Chondrocyte (in vitro differentiated cells): Measurements from ENCODE around the gene SCMH1. TPM values are rescaled to one million over a fixed set of nuclear protein-coding genes. Genes with fewer than 3 reads are reported as not detected.
"Not testable (repeated sequence)": the region's sequence is repeated elsewhere in the genome, so short reads cannot be mapped to it uniquely, and the experiment has no call there.

ENCODE experiments used
- DNase-seq: peaks from one replicate; pipeline ENCODE4 v3.0.0; 2021; ENCODE audit warnings: mixed read lengths, low spot score
- H3K27ac Mint-ChIP-seq: one replicate; pipeline ENCODE4 v1.8.0; 2021; ENCODE audit warnings: mild to moderate bottlenecking, moderate library complexity, mixed read lengths; ENCODE audit not compliant: unreplicated experiment
- H3K27me3 Mint-ChIP-seq: 2 replicates; pipeline ENCODE4 v1.8.0; 2021; ENCODE audit warnings: low read depth, mixed read lengths
- H3K36me3 Mint-ChIP-seq: 2 replicates; pipeline ENCODE4 v1.8.0; 2021; ENCODE audit warnings: low read depth, mixed read lengths
- H3K4me1 Mint-ChIP-seq: 2 replicates; pipeline ENCODE4 v1.8.0; 2021; ENCODE audit warnings: low read depth, mild to moderate bottlenecking, mixed read lengths
- H3K4me3 Mint-ChIP-seq: one replicate; pipeline ENCODE4 v1.8.0; 2021; ENCODE audit warnings: mild to moderate bottlenecking, moderate library complexity, mixed read lengths; ENCODE audit not compliant: unreplicated experiment
- H3K9me3 Mint-ChIP-seq: 2 replicates; pipeline ENCODE4 v1.8.0; 2021; ENCODE audit warnings: low read depth, mixed read lengths
- total RNA-seq: library from RNA; stranded (reverse); gene quantifications from 3 replicates; pipeline ENCODE4 v1.2.1, GENCODE V29; 2021
- TF ChIP-seq, protein P1 (sequence below): fragments of 200-600 bp; sonication (generic); IDR thresholded peaks from 2 replicates; pipeline ENCODE4 v1.5.0; 2021; ENCODE audit warnings: antibody characterized with exemption, mild to moderate bottlenecking, moderate library complexity

The SCMH1 gene
- total RNA-seq, 1 donor from 2014 or later, result 29.5 TPM

- no peak for DNase-seq
- Mint-ChIP-seq H3K9me3 (no peaks in the 10 kb centered on the region), H3K27me3 (no peaks in the 10 kb centered on the region), H3K4me1 (peaks cover 8% of the 10 kb centered on the region), H3K36me3 (peaks cover 6% of the 10 kb centered on the region), H3K4me3 (no peak overlapping the region), H3K27ac (no peak overlapping the region)
- TF ChIP-seq, protein P1, sequence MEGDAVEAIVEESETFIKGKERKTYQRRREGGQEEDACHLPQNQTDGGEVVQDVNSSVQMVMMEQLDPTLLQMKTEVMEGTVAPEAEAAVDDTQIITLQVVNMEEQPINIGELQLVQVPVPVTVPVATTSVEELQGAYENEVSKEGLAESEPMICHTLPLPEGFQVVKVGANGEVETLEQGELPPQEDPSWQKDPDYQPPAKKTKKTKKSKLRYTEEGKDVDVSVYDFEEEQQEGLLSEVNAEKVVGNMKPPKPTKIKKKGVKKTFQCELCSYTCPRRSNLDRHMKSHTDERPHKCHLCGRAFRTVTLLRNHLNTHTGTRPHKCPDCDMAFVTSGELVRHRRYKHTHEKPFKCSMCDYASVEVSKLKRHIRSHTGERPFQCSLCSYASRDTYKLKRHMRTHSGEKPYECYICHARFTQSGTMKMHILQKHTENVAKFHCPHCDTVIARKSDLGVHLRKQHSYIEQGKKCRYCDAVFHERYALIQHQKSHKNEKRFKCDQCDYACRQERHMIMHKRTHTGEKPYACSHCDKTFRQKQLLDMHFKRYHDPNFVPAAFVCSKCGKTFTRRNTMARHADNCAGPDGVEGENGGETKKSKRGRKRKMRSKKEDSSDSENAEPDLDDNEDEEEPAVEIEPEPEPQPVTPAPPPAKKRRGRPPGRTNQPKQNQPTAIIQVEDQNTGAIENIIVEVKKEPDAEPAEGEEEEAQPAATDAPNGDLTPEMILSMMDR, result no peak
Observed at GRCh38 chr1:41122148-41122547, 120.0 kb downstream of the SCMH1 start.

- no peak for DNase-seq
- Mint-ChIP-seq H3K9me3 (no peaks in the 10 kb centered on the region), H3K4me3 (no peak overlapping the region), H3K27ac (no peak overlapping the region), H3K27me3 (no peaks in the 10 kb centered on the region), H3K4me1 (peaks cover 7% of the 10 kb centered on the region), H3K36me3 (peaks cover 10% of the 10 kb centered on the region)
- TF ChIP-seq, protein P1, result no peak
Observed at GRCh38 chr1:41118645-41119044, 123.5 kb downstream of the SCMH1 start.

DNA sequence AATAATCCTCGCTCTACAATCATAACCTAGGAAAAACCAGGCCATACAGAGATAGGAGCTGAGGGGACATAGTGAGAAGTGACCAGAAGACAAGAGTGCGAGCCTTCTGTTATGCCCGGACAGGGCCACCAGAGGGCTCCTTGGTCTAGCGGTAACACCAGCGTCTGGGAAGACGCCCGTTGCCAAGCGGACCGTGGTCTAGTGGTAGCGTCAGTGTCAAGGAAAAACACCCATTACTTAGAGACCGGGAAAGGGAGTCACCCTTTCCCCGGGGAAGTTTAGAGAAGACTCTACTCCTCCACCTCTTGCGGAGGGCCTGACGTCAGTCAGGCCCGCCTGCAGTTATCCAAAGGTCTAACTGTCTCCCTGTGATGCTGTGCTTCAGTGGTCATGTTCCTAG, 124.9 kb downstream of the SCMH1 start:
- not testable (repeated sequence) for H3K4me1 Mint-ChIP-seq, DNase-seq, H3K27ac Mint-ChIP-seq, H3K27me3 Mint-ChIP-seq, H3K4me3 Mint-ChIP-seq, H3K9me3 Mint-ChIP-seq
- TF ChIP-seq, protein P1, result peak; percentile 43
- H3K36me3 Mint-ChIP-seq, result peaks cover 10% of the 10 kb centered on the region

DNA sequence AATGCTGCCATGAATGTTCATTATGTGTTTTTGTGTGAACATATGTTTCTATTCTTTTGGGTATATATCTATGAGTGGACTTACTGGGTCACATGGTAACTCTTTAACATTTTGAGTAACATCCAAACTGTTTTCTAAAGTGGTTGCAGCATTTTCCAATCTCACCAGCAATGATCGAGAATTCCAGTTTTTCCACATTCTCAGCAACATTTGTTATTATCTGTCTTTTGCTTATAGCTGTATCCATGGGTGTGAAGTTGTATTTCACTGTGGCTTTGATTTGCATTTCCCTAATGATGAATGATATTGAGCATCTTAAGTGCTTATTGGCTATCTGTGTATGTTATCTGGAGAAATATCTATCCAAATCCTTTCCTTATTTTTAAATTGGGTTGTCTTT, 131.4 kb downstream of the SCMH1 start:
- TF ChIP-seq, protein P1, result no peak
- Mint-ChIP-seq H3K4me1 (peaks cover 26% of the 10 kb centered on the region), H3K27ac (peak overlapping the region; percentile 27), H3K36me3 (peaks cover 1% of the 10 kb centered on the region), H3K9me3 (no peaks in the 10 kb centered on the region), H3K4me3 (no peak overlapping the region), H3K27me3 (no peaks in the 10 kb centered on the region)
- no peak for DNase-seq

GRCh38 chr1:41110286-41110685, 131.8 kb downstream of the SCMH1 start:
- Mint-ChIP-seq H3K4me1 (peaks cover 26% of the 10 kb centered on the region), H3K27ac (peak overlapping the region; percentile 98), H3K27me3 (no peaks in the 10 kb centered on the region), H3K4me3 (no peak overlapping the region), H3K9me3 (no peaks in the 10 kb centered on the region), H3K36me3 (no peaks in the 10 kb centered on the region)
- DNase-seq, result no peak
- TF ChIP-seq, protein P1, result no peak
